ENCODE results near the gene ATG16L1.

DNA sequence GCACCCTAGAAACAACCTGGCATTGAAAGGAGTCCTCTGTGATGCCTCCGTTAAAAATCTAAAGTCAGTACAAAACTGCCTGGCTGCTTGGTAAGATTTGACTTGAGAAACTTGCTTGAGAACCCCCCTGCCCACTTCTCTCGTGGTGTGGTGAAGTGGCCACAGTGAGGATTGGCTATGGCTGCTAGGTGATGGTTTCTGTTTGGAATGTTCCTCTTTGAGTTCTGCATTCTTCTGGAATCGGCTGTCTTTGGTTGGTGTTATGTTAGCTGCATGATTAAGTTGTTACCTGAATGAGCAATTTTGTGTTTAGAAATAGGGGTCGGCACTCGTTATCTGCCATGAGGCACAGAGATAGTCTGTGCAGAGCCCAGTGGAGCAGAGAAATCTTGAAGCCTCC is 34.4 kb downstream of the ATG16L1 start:
- TF ChIP-seq, protein P1, sequence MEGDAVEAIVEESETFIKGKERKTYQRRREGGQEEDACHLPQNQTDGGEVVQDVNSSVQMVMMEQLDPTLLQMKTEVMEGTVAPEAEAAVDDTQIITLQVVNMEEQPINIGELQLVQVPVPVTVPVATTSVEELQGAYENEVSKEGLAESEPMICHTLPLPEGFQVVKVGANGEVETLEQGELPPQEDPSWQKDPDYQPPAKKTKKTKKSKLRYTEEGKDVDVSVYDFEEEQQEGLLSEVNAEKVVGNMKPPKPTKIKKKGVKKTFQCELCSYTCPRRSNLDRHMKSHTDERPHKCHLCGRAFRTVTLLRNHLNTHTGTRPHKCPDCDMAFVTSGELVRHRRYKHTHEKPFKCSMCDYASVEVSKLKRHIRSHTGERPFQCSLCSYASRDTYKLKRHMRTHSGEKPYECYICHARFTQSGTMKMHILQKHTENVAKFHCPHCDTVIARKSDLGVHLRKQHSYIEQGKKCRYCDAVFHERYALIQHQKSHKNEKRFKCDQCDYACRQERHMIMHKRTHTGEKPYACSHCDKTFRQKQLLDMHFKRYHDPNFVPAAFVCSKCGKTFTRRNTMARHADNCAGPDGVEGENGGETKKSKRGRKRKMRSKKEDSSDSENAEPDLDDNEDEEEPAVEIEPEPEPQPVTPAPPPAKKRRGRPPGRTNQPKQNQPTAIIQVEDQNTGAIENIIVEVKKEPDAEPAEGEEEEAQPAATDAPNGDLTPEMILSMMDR (IDR thresholded peaks at IDR 0.05 in 4 of 5, conservative IDR thresholded peaks at IDR 0.05 in 1 of 5): no peak
- no peak for TF ChIP-seq POLR2A (IDR thresholded peaks at IDR 0.05)

All from gastrocnemius medialis (tissue), 4 donors.